ENCODE measurements around the gene PNP.

- no peak for TF ChIP-seq YY1 (IDR thresholded peaks at IDR 0.05; ENCODE audit: insufficient read depth, insufficient read length)
- no peak for TF ChIP-seq ZNF274 (IDR thresholded peaks at IDR 0.05; ENCODE audit: low read depth, low read length)
Observed at GRCh38 chr14:20435582-20436362, 33.4 kb upstream of the PNP start, which contains the start of gene KLHL33.
